AG09309 (cell line): Measurements from ENCODE around the gene AAGAB.
A peak's percentile ranks its signal among the peaks of the same experiment; 100 is the strongest.

ENCODE experiments used
- DNase-seq: peaks from one replicate; pipeline ENCODE4 v3.0.0-alpha.2; 2010; ENCODE audit warnings: low read depth
- H3K4me3 ChIP-seq: 2 replicates; pipeline ENCODE4 v1.5.1; 2011; ENCODE audit warnings: mild to moderate bottlenecking, low read depth, low read length, moderate library complexity; ENCODE audit not compliant: control insufficient read depth
- TF ChIP-seq, protein P1 (sequence below): IDR thresholded peaks from 2 replicates; pipeline ENCODE4 v1.5.1; 2011; ENCODE audit warnings: mild to moderate bottlenecking, low read depth, low read length, inconsistent platforms; ENCODE audit not compliant: insufficient read depth, control insufficient read depth; ENCODE audit errors: missing control alignments

The AAGAB gene

DNA sequence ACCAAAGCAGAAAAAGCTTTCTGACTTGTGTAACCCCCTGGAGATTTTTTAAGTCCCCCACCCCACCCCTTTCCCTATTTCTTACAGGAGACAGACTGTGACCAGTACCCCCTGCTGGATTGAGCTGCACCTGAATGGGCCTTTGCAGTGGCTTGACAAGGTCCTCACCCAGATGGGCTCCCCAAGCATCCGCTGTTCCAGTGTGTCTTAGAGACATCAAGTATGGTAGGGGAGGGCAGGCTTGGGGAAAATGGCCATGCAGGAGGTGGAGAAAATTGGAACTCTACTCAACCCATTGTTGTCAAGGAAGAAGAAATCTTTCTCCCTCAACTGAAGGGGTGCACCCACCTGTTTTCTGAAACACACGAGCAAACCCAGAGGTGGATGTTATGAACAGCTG is 64.1 kb downstream of the AAGAB start:
- TF ChIP-seq, protein P1, sequence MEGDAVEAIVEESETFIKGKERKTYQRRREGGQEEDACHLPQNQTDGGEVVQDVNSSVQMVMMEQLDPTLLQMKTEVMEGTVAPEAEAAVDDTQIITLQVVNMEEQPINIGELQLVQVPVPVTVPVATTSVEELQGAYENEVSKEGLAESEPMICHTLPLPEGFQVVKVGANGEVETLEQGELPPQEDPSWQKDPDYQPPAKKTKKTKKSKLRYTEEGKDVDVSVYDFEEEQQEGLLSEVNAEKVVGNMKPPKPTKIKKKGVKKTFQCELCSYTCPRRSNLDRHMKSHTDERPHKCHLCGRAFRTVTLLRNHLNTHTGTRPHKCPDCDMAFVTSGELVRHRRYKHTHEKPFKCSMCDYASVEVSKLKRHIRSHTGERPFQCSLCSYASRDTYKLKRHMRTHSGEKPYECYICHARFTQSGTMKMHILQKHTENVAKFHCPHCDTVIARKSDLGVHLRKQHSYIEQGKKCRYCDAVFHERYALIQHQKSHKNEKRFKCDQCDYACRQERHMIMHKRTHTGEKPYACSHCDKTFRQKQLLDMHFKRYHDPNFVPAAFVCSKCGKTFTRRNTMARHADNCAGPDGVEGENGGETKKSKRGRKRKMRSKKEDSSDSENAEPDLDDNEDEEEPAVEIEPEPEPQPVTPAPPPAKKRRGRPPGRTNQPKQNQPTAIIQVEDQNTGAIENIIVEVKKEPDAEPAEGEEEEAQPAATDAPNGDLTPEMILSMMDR = no peak

DNA sequence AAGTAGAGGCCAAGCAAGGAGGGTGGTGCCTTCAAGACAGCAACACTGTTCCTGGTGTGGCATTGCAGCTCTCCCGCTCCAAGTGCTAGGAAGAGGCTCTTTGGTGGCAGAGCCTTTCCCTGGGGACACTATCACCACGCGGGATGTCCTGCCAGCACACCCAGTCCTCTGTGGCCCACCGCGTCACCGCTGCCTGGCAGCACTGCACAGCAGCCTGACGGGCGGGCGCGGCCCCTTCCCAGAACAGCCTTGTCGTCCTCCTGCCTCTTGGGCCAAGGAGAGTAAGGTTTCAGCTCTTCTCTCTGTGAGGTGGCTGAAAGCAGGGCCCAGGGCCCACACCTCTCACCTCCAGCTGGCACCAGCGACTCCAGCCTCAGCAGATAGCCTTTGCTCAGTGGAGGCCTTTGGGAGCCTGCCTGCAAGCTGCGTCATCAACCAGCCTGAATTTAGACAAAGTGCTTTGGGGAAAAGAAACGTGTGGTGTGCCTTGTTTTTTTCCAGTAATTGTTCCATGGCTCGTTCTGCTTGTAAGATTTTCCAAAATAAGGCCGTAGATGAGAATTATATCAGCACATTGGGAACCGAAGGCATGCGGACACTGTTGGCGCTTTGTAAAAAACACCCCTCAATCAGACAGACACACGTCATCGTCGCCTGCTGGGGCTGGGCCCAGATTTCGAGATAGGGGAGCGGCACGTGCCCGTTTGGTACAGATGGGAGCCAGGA is 65.0 kb downstream of the AAGAB start:
- no peak for DNase-seq
- no peak overlapping the region for H3K4me3 ChIP-seq
- TF ChIP-seq, protein P1 = no peak

More for the DNA sequence above, 64.1 kb downstream of the AAGAB start:
- H3K4me3 ChIP-seq = no peak overlapping the region
- no peak for DNase-seq

DNA sequence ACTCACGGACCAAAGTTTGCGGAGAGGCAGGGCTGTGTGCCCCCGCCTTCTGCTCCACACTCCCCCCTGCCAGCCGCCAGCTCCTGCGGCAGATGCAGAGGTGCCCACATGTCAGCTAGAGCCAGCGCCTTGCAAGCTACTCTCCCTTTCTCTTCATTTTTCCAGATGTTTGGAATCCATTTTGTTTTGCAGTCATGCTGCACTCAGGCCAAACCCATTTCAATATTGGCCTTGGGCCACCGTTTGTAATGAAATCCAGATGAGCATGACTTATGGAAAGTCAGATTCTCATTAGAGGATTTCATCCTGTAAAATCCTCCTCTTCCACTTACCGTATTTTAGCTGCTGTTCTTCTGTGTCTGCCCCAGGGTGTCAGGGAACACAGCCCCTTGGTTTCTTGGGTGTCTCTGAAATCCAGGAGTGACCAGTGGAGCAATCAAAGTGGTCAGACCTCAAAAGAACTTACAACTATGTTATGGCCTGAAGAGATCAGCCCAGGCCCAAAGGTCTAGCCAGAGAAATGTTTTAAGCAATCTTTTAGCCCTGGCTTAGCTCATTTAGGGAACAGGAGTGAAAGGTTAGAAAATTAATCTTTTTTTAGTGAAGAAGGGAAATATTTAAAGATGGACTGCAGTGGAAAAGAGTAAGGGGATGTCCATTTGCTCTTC is 65.8 kb downstream of the AAGAB start:
- TF ChIP-seq, protein P1 = no peak
- H3K4me3 ChIP-seq = no peak overlapping the region
- DNase-seq = peak; percentile 92

DNA sequence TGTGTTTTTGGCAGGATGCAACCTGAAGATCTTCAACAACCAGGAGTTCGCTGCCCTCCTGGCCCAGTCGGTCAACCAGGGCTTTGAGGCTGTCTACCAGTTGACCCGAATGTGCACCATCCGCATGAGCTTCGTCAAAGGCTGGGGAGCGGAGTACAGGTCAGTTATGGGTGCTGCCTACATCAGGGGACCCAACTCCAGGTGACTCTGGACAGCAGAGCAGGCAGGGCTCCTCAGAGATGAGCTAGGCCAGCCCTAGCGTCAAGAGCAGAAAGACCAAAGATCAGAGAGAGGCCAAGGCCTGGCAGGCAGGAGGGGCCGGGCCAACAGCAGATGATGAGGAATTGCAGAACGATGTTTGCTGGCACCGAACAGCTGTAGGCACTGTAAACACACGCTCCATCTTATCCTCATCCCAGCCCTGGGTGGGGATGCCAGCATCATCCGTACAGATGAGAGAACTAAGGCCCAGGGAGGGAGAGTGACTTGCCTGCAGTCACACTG is 67.1 kb downstream of the AAGAB start:
- TF ChIP-seq, protein P1 = no peak
- no peak overlapping the region for H3K4me3 ChIP-seq
- no peak for DNase-seq

DNA sequence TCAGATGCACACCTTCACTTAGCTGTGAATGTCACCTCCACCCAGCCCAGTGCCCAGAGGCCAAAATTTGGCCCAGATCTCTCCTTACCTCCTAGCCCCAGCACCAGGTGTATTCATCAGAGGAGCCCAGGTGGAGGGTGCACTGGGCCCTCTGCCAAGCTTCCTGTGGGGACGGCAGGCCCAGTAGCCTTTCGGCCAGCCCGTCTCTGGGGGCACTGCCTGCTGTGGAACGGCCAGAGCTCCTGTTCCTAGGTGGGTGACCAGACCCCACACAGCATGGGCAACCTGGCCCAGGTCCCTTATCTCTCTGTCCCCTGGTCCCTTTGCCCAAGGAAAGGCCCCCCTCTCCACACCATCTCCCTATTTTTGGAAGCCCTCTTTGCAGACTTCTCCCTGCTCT is 67.8 kb downstream of the AAGAB start:
- TF ChIP-seq, protein P1 = no peak
- no peak overlapping the region for H3K4me3 ChIP-seq
- no peak for DNase-seq

DNA sequence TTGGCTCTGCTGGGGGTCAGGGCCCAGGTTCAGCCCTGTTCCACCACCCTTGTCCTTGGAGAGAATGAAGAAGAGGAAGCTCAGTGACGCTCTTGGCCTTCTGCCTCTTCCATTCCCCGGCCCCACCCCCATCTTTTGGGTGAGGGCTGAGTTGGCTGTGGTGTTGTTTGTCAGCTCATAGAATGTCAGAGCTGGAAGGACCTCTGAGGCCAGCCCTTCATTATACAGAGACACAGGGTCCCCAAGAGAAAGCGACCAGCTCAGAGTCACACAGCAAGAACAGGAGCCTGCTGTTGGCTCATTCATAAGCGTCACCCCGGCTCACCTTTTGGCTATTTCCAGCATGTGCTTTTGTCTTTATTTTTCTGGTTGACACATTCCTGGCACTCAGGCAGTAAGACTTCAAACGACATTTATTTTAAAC is 68.2 kb downstream of the AAGAB start:
- no peak for DNase-seq
- no peak overlapping the region for H3K4me3 ChIP-seq
- TF ChIP-seq, protein P1 = no peak
